RCC 7860 (cell line): Measurements from ENCODE around the gene NAT8L.

ENCODE experiments used
- DNase-seq: peaks from one replicate; pipeline ENCODE4 v3.0.0-alpha.2; 2015; ENCODE audit warnings: low spot score
- FAIRE-seq: peaks from 2 replicates; lab custom pipeline; 2012; peaks lifted over from hg19 to GRCh38; lab: Jason Lieb, UNC

Gene NAT8L

GRCh38 chr4:2090642-2091041, 31.5 kb downstream of the NAT8L start:
- FAIRE-seq (no peak), DNase-seq (no peak)

- no peak for DNase-seq
- no peak for FAIRE-seq
Measured at GRCh38 chr4:2091990-2092668, 33.0 kb downstream of the NAT8L start.

GRCh38 chr4:2092669-2093053, 33.5 kb downstream of the NAT8L start:
- FAIRE-seq, result no peak
- no peak for DNase-seq

GRCh38 chr4:2093265-2093664, 34.1 kb downstream of the NAT8L start:
- FAIRE-seq, result no peak

GRCh38 chr4:2094545-2094944, 35.4 kb downstream of the NAT8L start:
- DNase-seq (no peak), FAIRE-seq (no peak)

More at GRCh38 chr4:2093265-2093664, 34.1 kb downstream of the NAT8L start:
- no peak for DNase-seq

GRCh38 chr4:2095236-2096072, 36.3 kb downstream of the NAT8L start:
- FAIRE-seq, result no peak
- peak; percentile 62 for DNase-seq

- FAIRE-seq (no peak), DNase-seq (peak; percentile 20)
Measured at GRCh38 chr4:2096073-2096609, 37.0 kb downstream of the NAT8L start.

GRCh38 chr4:2101346-2102044, 42.4 kb downstream of the NAT8L start:
- FAIRE-seq, result no peak

GRCh38 chr4:2102045-2102883, 43.1 kb downstream of the NAT8L start:
- DNase-seq (no peak), FAIRE-seq (no peak)

More at GRCh38 chr4:2101346-2102044, 42.4 kb downstream of the NAT8L start:
- DNase-seq, result no peak

GRCh38 chr4:2103127-2103842, 44.2 kb downstream of the NAT8L start:
- DNase-seq (no peak), FAIRE-seq (no peak)

GRCh38 chr4:2103843-2104547, 44.9 kb downstream of the NAT8L start:
- DNase-seq, result no peak
- FAIRE-seq, result no peak

- no peak for FAIRE-seq
- DNase-seq, result no peak
Measured at GRCh38 chr4:2104556-2105345, 45.6 kb downstream of the NAT8L start.

GRCh38 chr4:2105559-2105958, 46.4 kb downstream of the NAT8L start:
- FAIRE-seq (no peak), DNase-seq (no peak)

GRCh38 chr4:2116687-2117400, 57.7 kb downstream of the NAT8L start:
- DNase-seq, result no peak
- FAIRE-seq, result no peak
